ENCODE results near the gene VAMP3.
A peak's percentile ranks its signal among the peaks of the same experiment; 100 is the strongest.

The VAMP3 gene, protein sequence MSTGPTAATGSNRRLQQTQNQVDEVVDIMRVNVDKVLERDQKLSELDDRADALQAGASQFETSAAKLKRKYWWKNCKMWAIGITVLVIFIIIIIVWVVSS

GRCh38 chr1:7770997-7771822 is at the start of gene VAMP3:
VAMP3 (plus strand) TSS chr1:7771296; CDS start chr1:7771384, 88 bp downstream.
- Mint-ChIP-seq H3K27me3 (peaks cover 8% of the 10 kb centered on the region), H3K4me3 (peak within 1 kb of the TSS; percentile 87), H3K9me3 (no peaks in the 10 kb centered on the region), H3K36me3 (ENCODE audit: low read depth) (peaks cover 46% of the 10 kb centered on the region), H3K4me1 (ENCODE audit: low read depth) (peaks cover 41% of the 10 kb centered on the region), H3K27ac (peak within 1 kb of the TSS; percentile 83)
- DNase-seq = peak; percentile 93

DNA sequence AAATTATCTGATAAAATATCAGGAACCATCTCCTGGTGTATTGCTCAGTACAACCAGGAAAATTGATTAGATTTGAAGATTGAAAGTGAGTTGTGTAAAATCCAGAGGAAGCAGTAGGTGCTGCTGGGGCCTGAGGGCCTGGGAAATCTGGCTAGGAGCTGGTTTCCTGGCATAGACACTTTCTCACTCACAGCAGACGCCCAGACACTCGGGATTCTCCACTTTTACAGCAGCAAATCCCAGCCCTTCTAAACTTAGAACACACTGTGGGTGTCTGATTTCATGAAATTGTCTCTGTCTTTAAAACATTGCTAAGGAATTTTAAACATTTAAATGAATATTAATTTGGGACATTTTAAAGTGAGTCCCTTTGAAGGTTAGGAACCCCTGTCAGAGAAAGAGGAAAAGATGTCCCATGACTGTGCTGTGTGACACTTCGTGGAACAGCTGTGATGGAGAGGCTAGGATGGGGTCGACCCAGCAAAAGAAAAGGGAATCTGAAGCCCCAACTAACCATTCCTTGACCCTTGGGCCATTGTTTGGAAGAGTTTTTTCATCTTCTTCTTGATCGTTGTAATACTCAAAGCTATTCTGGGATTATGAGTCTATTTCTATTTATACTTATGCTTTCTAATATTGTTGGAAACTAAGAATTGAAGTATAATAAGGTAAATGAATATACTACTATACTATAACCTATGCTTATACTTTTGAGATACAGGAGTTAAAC is 49.0 kb upstream of the VAMP3 start:
- Mint-ChIP-seq H3K36me3 (ENCODE audit: low read depth) (no peaks in the 10 kb centered on the region), H3K4me1 (ENCODE audit: low read depth) (peaks cover 5% of the 10 kb centered on the region), H3K27me3 (peaks cover 24% of the 10 kb centered on the region), H3K27ac (no peak overlapping the region), H3K9me3 (no peaks in the 10 kb centered on the region), H3K4me3 (no peak overlapping the region)
- no peak for DNase-seq

- H3K27me3 Mint-ChIP-seq = peaks cover 22% of the 10 kb centered on the region
- no peaks in the 10 kb centered on the region for H3K9me3 Mint-ChIP-seq
These were observed 48.5 kb upstream of the VAMP3 start for GRCh38 chr1:7722670-7723012.

GRCh38 chr1:7726623-7727022 is 44.5 kb upstream of the VAMP3 start:
- Mint-ChIP-seq H3K27ac (peak overlapping the region; percentile 11), H3K4me3 (no peak overlapping the region), H3K4me1 (ENCODE audit: low read depth) (peaks cover 5% of the 10 kb centered on the region), H3K9me3 (no peaks in the 10 kb centered on the region), H3K27me3 (peaks cover 7% of the 10 kb centered on the region), H3K36me3 (ENCODE audit: low read depth) (no peaks in the 10 kb centered on the region)
- no peak for DNase-seq

More at GRCh38 chr1:7722670-7723012, 48.5 kb upstream of the VAMP3 start:
- Mint-ChIP-seq H3K4me1 (ENCODE audit: low read depth) (peaks cover 5% of the 10 kb centered on the region), H3K36me3 (ENCODE audit: low read depth) (no peaks in the 10 kb centered on the region), H3K4me3 (no peak overlapping the region), H3K27ac (no peak overlapping the region)
- DNase-seq = no peak

GRCh38 chr1:7727809-7728471 is 43.2 kb upstream of the VAMP3 start:
- no peaks in the 10 kb centered on the region for H3K36me3 Mint-ChIP-seq (ENCODE audit: low read depth)
- H3K27ac Mint-ChIP-seq = no peak overlapping the region
- H3K27me3 Mint-ChIP-seq = peaks cover 7% of the 10 kb centered on the region
- peaks cover 5% of the 10 kb centered on the region for H3K4me1 Mint-ChIP-seq (ENCODE audit: low read depth)
- DNase-seq = no peak
- H3K9me3 Mint-ChIP-seq = no peaks in the 10 kb centered on the region
- no peak overlapping the region for H3K4me3 Mint-ChIP-seq

DNA sequence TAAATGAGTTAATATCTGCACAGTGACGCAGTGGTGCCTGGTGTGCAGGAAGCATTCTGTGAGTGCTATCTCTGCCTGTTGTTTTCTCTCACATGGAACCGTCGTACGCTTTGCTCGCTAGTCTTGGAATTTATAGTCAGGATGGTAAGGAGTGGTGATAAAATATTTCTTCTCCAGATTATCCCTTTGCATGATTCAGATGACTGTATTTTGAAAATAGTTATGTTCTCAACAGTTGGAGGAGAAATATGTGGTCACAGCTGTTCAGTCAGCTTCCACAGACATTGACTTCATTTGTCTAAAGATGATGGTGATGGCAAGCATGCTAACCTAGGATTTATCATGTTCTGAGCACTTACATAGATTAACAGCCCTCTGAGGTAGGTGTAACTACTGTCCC is 41.3 kb upstream of the VAMP3 start:
- H3K4me3 Mint-ChIP-seq = no peak overlapping the region
- H3K27me3 Mint-ChIP-seq = peaks cover 11% of the 10 kb centered on the region
- H3K9me3 Mint-ChIP-seq = no peaks in the 10 kb centered on the region
- H3K4me1 Mint-ChIP-seq (ENCODE audit: low read depth) = peaks cover 5% of the 10 kb centered on the region
- H3K36me3 Mint-ChIP-seq (ENCODE audit: low read depth) = no peaks in the 10 kb centered on the region
- H3K27ac Mint-ChIP-seq = no peak overlapping the region
- DNase-seq = no peak

DNA sequence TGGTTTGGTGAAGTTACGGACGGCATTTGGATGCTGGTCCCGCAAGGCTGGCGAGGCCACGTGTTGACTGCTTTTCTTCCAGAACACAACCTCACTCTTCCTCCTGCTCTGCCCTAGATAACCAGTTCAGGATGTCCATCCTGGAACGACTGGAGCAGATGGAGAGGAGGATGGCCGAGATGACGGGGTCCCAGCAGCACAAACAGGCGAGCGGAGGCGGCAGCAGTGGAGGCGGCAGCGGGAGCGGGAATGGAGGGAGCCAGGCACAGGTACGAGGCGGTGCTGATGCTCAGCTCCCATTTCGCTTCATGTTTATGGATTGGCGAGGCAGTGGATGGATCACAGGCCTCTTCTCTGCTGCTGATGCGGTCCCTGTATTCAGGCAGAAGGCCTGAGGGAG is 38.8 kb upstream of the VAMP3 start:
- no peaks in the 10 kb centered on the region for H3K9me3 Mint-ChIP-seq
- no peak overlapping the region for H3K27ac Mint-ChIP-seq
- no peaks in the 10 kb centered on the region for H3K36me3 Mint-ChIP-seq (ENCODE audit: low read depth)
- H3K4me3 Mint-ChIP-seq = no peak overlapping the region
- H3K27me3 Mint-ChIP-seq = peaks cover 14% of the 10 kb centered on the region
- DNase-seq = no peak
- no peaks in the 10 kb centered on the region for H3K4me1 Mint-ChIP-seq (ENCODE audit: low read depth)

GRCh38 chr1:7733276-7733675 is 37.8 kb upstream of the VAMP3 start:
- Mint-ChIP-seq H3K27ac (no peak overlapping the region), H3K4me3 (no peak overlapping the region), H3K27me3 (peaks cover 23% of the 10 kb centered on the region), H3K4me1 (ENCODE audit: low read depth) (no peaks in the 10 kb centered on the region), H3K36me3 (ENCODE audit: low read depth) (no peaks in the 10 kb centered on the region), H3K9me3 (no peaks in the 10 kb centered on the region)
- DNase-seq = no peak

GRCh38 chr1:7738044-7738443 is 33.1 kb upstream of the VAMP3 start:
- no peaks in the 10 kb centered on the region for H3K4me1 Mint-ChIP-seq (ENCODE audit: low read depth)
- no peak overlapping the region for H3K27ac Mint-ChIP-seq
- no peak for DNase-seq
- no peak overlapping the region for H3K4me3 Mint-ChIP-seq
- peaks cover 23% of the 10 kb centered on the region for H3K27me3 Mint-ChIP-seq
- H3K9me3 Mint-ChIP-seq = peaks cover 6% of the 10 kb centered on the region
- no peaks in the 10 kb centered on the region for H3K36me3 Mint-ChIP-seq (ENCODE audit: low read depth)

DNA sequence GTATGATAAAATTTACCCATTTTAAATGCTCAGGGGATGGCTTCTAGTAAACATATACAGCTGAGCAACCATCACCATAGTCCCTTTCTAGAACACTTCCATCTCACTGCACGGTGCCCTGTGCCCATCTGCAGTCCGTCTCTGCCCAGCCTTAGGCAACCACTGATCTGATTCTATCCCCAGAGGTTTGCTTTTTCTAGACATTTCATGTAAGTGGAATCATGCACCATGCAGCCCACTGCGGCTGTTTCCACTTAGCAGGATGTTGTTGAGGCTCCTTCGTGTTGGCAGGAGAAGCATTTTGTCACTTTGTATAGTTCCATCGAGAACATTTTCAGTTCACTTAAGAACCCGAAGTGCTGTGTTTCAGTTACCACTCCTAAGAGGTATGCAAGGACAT is 27.8 kb upstream of the VAMP3 start:
- no peaks in the 10 kb centered on the region for H3K4me1 Mint-ChIP-seq (ENCODE audit: low read depth)
- DNase-seq = no peak
- no peak overlapping the region for H3K27ac Mint-ChIP-seq
- H3K4me3 Mint-ChIP-seq = no peak overlapping the region
- H3K9me3 Mint-ChIP-seq = peaks cover 6% of the 10 kb centered on the region
- no peaks in the 10 kb centered on the region for H3K36me3 Mint-ChIP-seq (ENCODE audit: low read depth)
- H3K27me3 Mint-ChIP-seq = peaks cover 2% of the 10 kb centered on the region

DNA sequence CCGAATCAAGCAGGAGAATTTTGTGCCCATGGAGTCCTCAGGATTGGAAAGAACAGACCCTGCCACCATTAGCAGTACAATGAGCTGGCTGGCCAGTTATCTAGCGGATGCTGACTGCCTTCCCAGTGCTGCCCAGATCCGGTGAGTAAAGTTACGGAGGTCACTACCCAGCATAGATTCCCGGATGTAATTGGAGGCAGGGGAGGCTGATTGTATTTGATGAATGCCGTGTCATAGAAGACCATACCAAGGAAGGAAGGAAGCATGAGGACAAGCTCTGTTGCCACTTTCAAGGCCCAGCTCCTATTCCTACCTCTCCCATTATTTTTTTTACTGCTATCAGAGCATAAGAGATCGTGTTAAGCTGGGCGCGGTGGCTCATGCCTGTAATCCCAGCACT is 26.2 kb upstream of the VAMP3 start:
- no peak overlapping the region for H3K27ac Mint-ChIP-seq
- no peak for DNase-seq
- H3K4me1 Mint-ChIP-seq (ENCODE audit: low read depth) = no peaks in the 10 kb centered on the region

GRCh38 chr1:7745783-7746182 is 25.3 kb upstream of the VAMP3 start:
- H3K9me3 Mint-ChIP-seq = no peaks in the 10 kb centered on the region
- no peaks in the 10 kb centered on the region for H3K36me3 Mint-ChIP-seq (ENCODE audit: low read depth)
- no peaks in the 10 kb centered on the region for H3K27me3 Mint-ChIP-seq
- H3K4me3 Mint-ChIP-seq = no peak overlapping the region
- no peak for DNase-seq
- no peak overlapping the region for H3K27ac Mint-ChIP-seq
- no peaks in the 10 kb centered on the region for H3K4me1 Mint-ChIP-seq (ENCODE audit: low read depth)

More for the DNA sequence above, 26.2 kb upstream of the VAMP3 start:
- Mint-ChIP-seq H3K4me3 (no peak overlapping the region), H3K36me3 (ENCODE audit: low read depth) (no peaks in the 10 kb centered on the region), H3K9me3 (no peaks in the 10 kb centered on the region), H3K27me3 (no peaks in the 10 kb centered on the region)

GRCh38 chr1:7747605-7748004 is 23.5 kb upstream of the VAMP3 start:
- H3K27me3 Mint-ChIP-seq = peaks cover under 1% of the 10 kb centered on the region
- H3K27ac Mint-ChIP-seq = no peak overlapping the region

DNA sequence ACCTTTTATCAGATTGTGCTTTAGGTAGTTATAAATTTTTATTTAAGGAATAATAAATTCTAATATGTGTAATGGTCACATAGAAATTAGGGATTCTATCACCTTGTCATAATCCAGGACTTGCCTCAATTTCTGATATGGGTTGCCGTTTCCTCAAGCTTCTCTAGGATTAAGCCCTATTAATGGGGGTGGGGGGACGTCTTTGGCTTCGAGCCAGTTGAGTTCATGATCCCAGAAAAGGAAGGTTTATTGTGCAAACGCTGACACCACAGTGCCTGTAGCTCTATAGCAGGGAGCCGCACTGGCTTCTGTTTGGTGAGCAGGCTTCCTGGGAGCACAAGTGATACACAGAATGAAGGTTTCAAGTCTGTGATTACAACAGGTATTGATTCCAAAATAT is 22.0 kb upstream of the VAMP3 start:
- H3K4me1 Mint-ChIP-seq (ENCODE audit: low read depth) = peaks cover 17% of the 10 kb centered on the region
- H3K27ac Mint-ChIP-seq = no peak overlapping the region
- DNase-seq = no peak
- no peak overlapping the region for H3K4me3 Mint-ChIP-seq
- peaks cover 7% of the 10 kb centered on the region for H3K27me3 Mint-ChIP-seq
- H3K36me3 Mint-ChIP-seq (ENCODE audit: low read depth) = no peaks in the 10 kb centered on the region
- H3K9me3 Mint-ChIP-seq = no peaks in the 10 kb centered on the region

More at GRCh38 chr1:7747605-7748004, 23.5 kb upstream of the VAMP3 start:
- Mint-ChIP-seq H3K9me3 (no peaks in the 10 kb centered on the region), H3K36me3 (ENCODE audit: low read depth) (no peaks in the 10 kb centered on the region), H3K4me3 (no peak overlapping the region), H3K4me1 (ENCODE audit: low read depth) (peaks cover 10% of the 10 kb centered on the region)
- DNase-seq = no peak
